H1 (cell line): ENCODE data around the gene TTC34. TPM values are rescaled to one million over a fixed set of nuclear protein-coding genes. Genes with fewer than 3 reads are reported as not detected.

Experiments used
- CTCF ChIA-PET: fragments of 300-600 bp; sonication (Branson Sonifier 250); formaldehyde crosslinking; loops from one replicate; lab custom pipeline; 2021; ENCODE audit not compliant: partially characterized antibody; lab: Charles Lee
- POLR2A ChIA-PET: fragments of 300-600 bp; sonication (Branson Sonifier 250); formaldehyde crosslinking; loops from one replicate; lab custom pipeline; 2021; ENCODE audit warnings: inconsistent platforms; ENCODE audit not compliant: partially characterized antibody; lab: Charles Lee
- DNase-seq, 2 experiments: peaks; one replicate each; pipeline versions ENCODE4 v3.0.0 to v3.0.0-alpha.2; 2010 to 2022; ENCODE audit warnings: low spot score in 2 of 2, low read depth in 1 of 2, mixed read lengths in 1 of 2
- FAIRE-seq: peaks from 2 replicates; lab custom pipeline; 2011; peaks lifted over from hg19 to GRCh38; lab: Jason Lieb, UNC
- H2AFZ ChIP-seq: 2 replicates; pipeline ENCODE4 v1.8.1; 2012; ENCODE audit warnings: low read length, inconsistent platforms
- H2AK5ac ChIP-seq: 2 replicates; pipeline ENCODE4 v1.6.1; 2013; ENCODE audit warnings: low read depth, low read length
- H2BK120ac ChIP-seq: replicated peaks from 2 replicates; pipeline ENCODE3; 2013; ENCODE audit warnings: low read depth, low read length, inconsistent platforms
- H2BK12ac ChIP-seq: 2 replicates; pipeline ENCODE4 v1.6.1; 2013; ENCODE audit warnings: low read depth, low read length
- H2BK15ac ChIP-seq: 2 replicates; pipeline ENCODE4 v1.6.1; 2013; ENCODE audit warnings: low read length
- H2BK20ac ChIP-seq: 2 replicates; pipeline ENCODE4 v1.6.1; 2013; ENCODE audit warnings: low read length
- H2BK5ac ChIP-seq: 2 replicates; pipeline ENCODE4 v1.6.1; 2013; ENCODE audit warnings: low read depth, low read length
- H3K14ac ChIP-seq: 2 replicates; pipeline ENCODE4 v1.6.1; 2013; ENCODE audit warnings: inconsistent platforms; ENCODE audit not compliant: insufficient read length
- H3K18ac ChIP-seq: 2 replicates; pipeline ENCODE4 v1.6.1; 2013; ENCODE audit warnings: low read length; ENCODE audit errors: extremely low read depth
- H3K23ac ChIP-seq: 2 replicates; pipeline ENCODE4 v1.6.1; 2013; ENCODE audit warnings: inconsistent platforms; ENCODE audit not compliant: insufficient read length
- H3K23me2 ChIP-seq: 2 replicates; pipeline ENCODE4 v1.6.1; 2013; ENCODE audit warnings: low read depth, low read length
- H3K27ac ChIP-seq: 2 replicates; pipeline ENCODE4 v1.6.1; 2011; ENCODE audit warnings: low read depth, low read length, inconsistent platforms
- H3K27me3 ChIP-seq, 4 experiments: replicated peaks in 1 of 4; 1 replicate in 1 of 4; 2 replicates in 3 of 4; pipeline versions ENCODE4 v1.6.1 to v1.8.1; 2011 to 2013; ENCODE audit warnings: low read length in 3 of 4, mild to moderate bottlenecking in 3 of 4, inconsistent platforms in 2 of 4, mixed read lengths in 2 of 4, moderate library complexity in 1 of 4; ENCODE audit not compliant: control insufficient read depth in 3 of 4, insufficient read depth in 3 of 4; ENCODE audit errors: extremely low read depth in 1 of 4
- H3K36me3 ChIP-seq, 4 experiments: 2 replicates each; pipeline versions ENCODE4 v1.6.1 to v1.8.1; 2011 to 2013; ENCODE audit warnings: mild to moderate bottlenecking in 4 of 4, low read length in 3 of 4, moderate library complexity in 2 of 4, control low read depth in 1 of 4, inconsistent platforms in 1 of 4; ENCODE audit not compliant: insufficient read depth in 4 of 4, control insufficient read depth in 2 of 4
- H3K4ac ChIP-seq: replicated peaks from 2 replicates; pipeline ENCODE3; 2013; ENCODE audit warnings: low read length, low read depth, mixed read lengths, inconsistent platforms; ENCODE audit not compliant: insufficient read length
- H3K4me1 ChIP-seq, 4 experiments: replicated peaks in 1 of 4; 1 replicate in 1 of 4; 2 replicates in 3 of 4; pipeline versions ENCODE4 v1.6.1 to v1.8.1; 2011 to 2013; ENCODE audit warnings: low read length in 3 of 4, inconsistent platforms in 2 of 4, mixed read lengths in 1 of 4; ENCODE audit not compliant: insufficient read depth in 4 of 4, control insufficient read depth in 3 of 4
- H3K4me2 ChIP-seq, 2 experiments: 2 replicates each; pipeline versions ENCODE4 v1.6.1 to v1.8.1; 2011 to 2013; ENCODE audit warnings: low read depth in 2 of 2, low read length in 2 of 2, control low read depth in 1 of 2, inconsistent platforms in 1 of 2, mild to moderate bottlenecking in 1 of 2; ENCODE audit not compliant: insufficient read depth in 1 of 2
- H3K4me3 ChIP-seq, 4 experiments: fragments of 200-600, 300-600 bp in 1 of 4; sonication (generic), shearing (Covaris generic), sonication (Bioruptor Twin) in 1 of 4; 2 replicates each; pipeline versions ENCODE4 v1.5.1 to v1.8.1; 2011 to 2016; ENCODE audit warnings: low read length in 4 of 4, low read depth in 3 of 4, control low read depth in 2 of 4, inconsistent platforms in 2 of 4, mild to moderate bottlenecking in 2 of 4, mixed read lengths in 1 of 4, moderate library complexity in 1 of 4; ENCODE audit not compliant: insufficient read depth in 2 of 4; ENCODE audit errors: extremely low read depth in 1 of 4
- H3K56ac ChIP-seq: replicated peaks from 2 replicates; pipeline ENCODE3; 2013; ENCODE audit warnings: low read depth, mild to moderate bottlenecking, mixed read lengths, low read length, inconsistent platforms; ENCODE audit not compliant: insufficient read length
- H3K79me1 ChIP-seq: 2 replicates; pipeline ENCODE4 v1.6.1; 2013; ENCODE audit warnings: low read depth, low read length, control low read depth
- H3K79me2 ChIP-seq, 2 experiments: 2 replicates each; pipeline versions ENCODE4 v1.6.1 to v1.8.1; 2012 to 2013; ENCODE audit warnings: low read length in 2 of 2, mild to moderate bottlenecking in 2 of 2, inconsistent platforms in 1 of 2; ENCODE audit not compliant: insufficient read depth in 2 of 2, control insufficient read depth in 1 of 2
- H3K9ac ChIP-seq, 4 experiments: replicated peaks in 1 of 4; 1 replicate in 1 of 4; 2 replicates in 3 of 4; pipeline versions ENCODE4 v1.6.1 to v1.8.1; 2011 to 2013; ENCODE audit warnings: low read depth in 3 of 4, low read length in 3 of 4, control low read depth in 2 of 4, mild to moderate bottlenecking in 2 of 4, moderate library complexity in 2 of 4, inconsistent platforms in 1 of 4; ENCODE audit errors: extremely low read depth in 1 of 4
- H3K9me3 ChIP-seq, 2 experiments: 2 replicates each; pipeline versions ENCODE4 v1.6.1 to v1.8.1; 2012 to 2013; ENCODE audit warnings: mild to moderate bottlenecking in 2 of 2, moderate library complexity in 2 of 2, control low read depth in 1 of 2, inconsistent platforms in 1 of 2, low read depth in 1 of 2, low read length in 1 of 2, mixed read lengths in 1 of 2; ENCODE audit not compliant: insufficient read depth in 2 of 2
- H4K20me1 ChIP-seq, 2 experiments: replicated peaks in 1 of 2; 2 replicates each; pipeline versions ENCODE3 to v1.8.1; 2011 to 2013; ENCODE audit warnings: inconsistent platforms in 2 of 2, low read length in 2 of 2, mild to moderate bottlenecking in 1 of 2; ENCODE audit not compliant: insufficient read depth in 2 of 2, control insufficient read depth in 1 of 2
- H4K5ac ChIP-seq: 2 replicates; pipeline ENCODE4 v1.6.1; 2013; ENCODE audit warnings: low read length, low read depth, mixed read lengths, inconsistent platforms; ENCODE audit not compliant: insufficient read length
- H4K8ac ChIP-seq: 2 replicates; pipeline ENCODE4 v1.8.0; 2013; ENCODE audit warnings: mild to moderate bottlenecking, moderate library complexity, low read length, inconsistent platforms; ENCODE audit not compliant: insufficient read depth; ENCODE audit errors: extremely low read depth
- H4K91ac ChIP-seq: replicated peaks from 2 replicates; pipeline ENCODE3; 2013; ENCODE audit warnings: low read length, mixed read lengths, inconsistent platforms; ENCODE audit not compliant: insufficient read length
- EZH2 ChIP-seq: fragments of 200-600 bp; sonication (generic); IDR thresholded peaks from 2 replicates; pipeline ENCODE4 v1.7.1; 2012; ENCODE audit warnings: low read depth, mild to moderate bottlenecking, moderate library complexity, low read length, inconsistent platforms; ENCODE audit not compliant: severe bottlenecking
- GABPA ChIP-seq: IDR thresholded peaks from 2 replicates; pipeline ENCODE4 v1.6.1; 2011; ENCODE audit warnings: mild to moderate bottlenecking, low read length, moderate library complexity, borderline replicate concordance; ENCODE audit not compliant: insufficient read depth
- MAFK ChIP-seq: IDR thresholded peaks from 2 replicates; pipeline ENCODE4 v1.6.1; 2012; ENCODE audit warnings: low read depth, mild to moderate bottlenecking, improper control_type of control experiment, low read length
- POLR2AphosphoS5 ChIP-seq: IDR thresholded peaks from 2 replicates; pipeline ENCODE4 v1.6.1; 2011; ENCODE audit warnings: low read depth, low read length
- RXRA ChIP-seq: IDR thresholded peaks from 2 replicates; pipeline ENCODE4 v1.6.1; 2011; ENCODE audit warnings: low read depth, mild to moderate bottlenecking, low read length, moderate library complexity; ENCODE audit not compliant: insufficient read depth
- TCF12 ChIP-seq: IDR thresholded peaks from 2 replicates; pipeline ENCODE4 v1.6.1; 2011; ENCODE audit warnings: low read depth, mild to moderate bottlenecking, low read length
- WGBS, 2 experiments: shearing (Covaris generic) in 1 of 2; methylation state at CpG; one replicate each; pipeline versions ENCODE4 v1.1.6 to v1.1.7; 2013 to 2015; ENCODE audit warnings: low lambda C conversion rate in 2 of 2, mixed read lengths in 2 of 2, inconsistent platforms in 1 of 2, low coverage in 1 of 2, missing lambda C conversion rate in 1 of 2; ENCODE audit not compliant: insufficient replicate concordance in 2 of 2, insufficient coverage in 1 of 2, insufficient read length in 1 of 2; ENCODE audit errors: extremely low coverage in 1 of 2, missing lambda C conversion rate in 1 of 2; 5-methylcytosine and 5-hydroxymethylcytosine counted together
- polyA plus RNA-seq, 7 experiments: library from polyadenylated mRNA; depleted of rRNA in 3 of 7; stranded (reverse) in 5 of 7; unstranded in 2 of 7; fragments of >200 nt in 5 of 7; fragments of 200-250 nt in 2 of 7; gene quantifications; 1 replicate in 5 of 7; 2 replicates in 1 of 7; 4 replicates in 1 of 7; pipeline versions ENCODE4 v1.2.1 to v1.2.3, GENCODE V29; 2011 to 2013; ENCODE audit warnings: missing spikeins in 2 of 7, mixed read lengths in 2 of 7
- total RNA-seq: library from RNA; stranded (reverse); fragmentation: NEBNext Ultra II Directional; extraction: Animal tissue kit (Norgen Biotek cat#: 25700); gene quantifications from 2 replicates; pipeline ENCODE4 v1.2.1, GENCODE V29; 2021
- TF ChIP-seq, protein P1 (sequence below): IDR thresholded peaks from 2 replicates; pipeline ENCODE4 v1.6.1; 2012; ENCODE audit warnings: inconsistent platforms

TTC34 gene
- total and polyA plus RNA-seq, 2 of the 8 experiments (the other 6 are each of a cell fraction or from before 2014, with no cell fraction given): 0.23 to 0.50 TPM

DNA sequence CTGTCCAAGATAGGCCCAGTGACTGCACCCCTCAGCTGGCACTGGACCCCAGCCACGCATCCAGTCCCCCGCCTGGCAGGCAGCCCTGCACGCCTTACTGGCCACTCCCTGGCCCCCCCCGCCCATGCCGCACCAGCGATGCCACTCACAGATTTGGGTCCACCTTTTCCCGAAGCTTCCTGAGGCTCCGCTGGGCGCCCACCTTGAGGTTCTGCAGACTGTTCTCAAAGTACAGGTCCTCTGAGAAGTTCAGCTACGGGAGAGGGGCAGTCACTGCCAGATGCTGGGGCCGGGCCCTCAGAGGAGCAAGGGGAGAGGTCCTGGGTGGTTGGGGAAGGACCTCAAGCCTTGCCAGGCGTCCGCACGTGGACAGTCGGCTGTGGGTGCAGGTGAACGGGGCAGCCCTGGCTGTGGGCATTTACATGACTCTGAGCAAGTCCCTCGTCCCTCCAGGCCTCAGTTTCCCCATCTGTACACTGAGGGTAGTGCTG is 206.8 kb downstream of the TTC34 start:
- H3K14ac ChIP-seq: no peak overlapping the region
- H3K36me3 ChIP-seq: peaks cover 0 to 4% (median 0%) of the 10 kb centered on the region in 4 experiments; a peak in 1 of 8 replicates
- no peak overlapping the region for H2BK20ac ChIP-seq
- no peak overlapping the region for H2BK15ac ChIP-seq
- H4K91ac ChIP-seq: no peak overlapping the region
- H3K23ac ChIP-seq: no peak overlapping the region
- H2BK120ac ChIP-seq: no peak overlapping the region
- peaks cover 0 to 12% of the 10 kb centered on the region in 2 experiments; a peak in 2 of 4 replicates for H3K9me3 ChIP-seq
- TF ChIP-seq GABPA (no peak), MAFK (no peak), RXRA (no peak), POLR2AphosphoS5 (no peak), EZH2 (no peak), TCF12 (no peak)
- TF ChIP-seq, protein P1, sequence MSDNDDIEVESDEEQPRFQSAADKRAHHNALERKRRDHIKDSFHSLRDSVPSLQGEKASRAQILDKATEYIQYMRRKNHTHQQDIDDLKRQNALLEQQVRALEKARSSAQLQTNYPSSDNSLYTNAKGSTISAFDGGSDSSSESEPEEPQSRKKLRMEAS: no peak
- POLR2A ChIA-PET: no interaction called here
- H3K4me3 ChIP-seq: no peak overlapping the region
- no peak overlapping the region for H2AK5ac ChIP-seq
- CTCF ChIA-PET: no interaction called here
- no peaks in the 10 kb centered on the region for H3K23me2 ChIP-seq
- FAIRE-seq (no peak), DNase-seq (no peak)
- H3K79me1 ChIP-seq: no peaks in the 10 kb centered on the region
- H4K5ac ChIP-seq: no peak overlapping the region
- no peak overlapping the region for H3K4me2 ChIP-seq
- no peak overlapping the region for H3K56ac ChIP-seq
- no peaks in the 10 kb centered on the region for H3K27me3 ChIP-seq
- H3K79me2 ChIP-seq: no peaks in the 10 kb centered on the region
- H4K8ac ChIP-seq: no peak overlapping the region
- no peaks in the 10 kb centered on the region for H3K4me1 ChIP-seq
- H2BK5ac ChIP-seq: no peak overlapping the region
- H3K9ac ChIP-seq: no peak overlapping the region
- no peak overlapping the region for H2AFZ ChIP-seq
- WGBS, 2 experiments: 90% methylated on average over 12 of the region's 17 CpGs; no CpG with 5 or more reads in 1 of the 2 experiments
- no peak overlapping the region for H3K18ac ChIP-seq
- no peaks in the 10 kb centered on the region for H4K20me1 ChIP-seq
- no peak overlapping the region for H3K4ac ChIP-seq
- H2BK12ac ChIP-seq: no peak overlapping the region
- H3K27ac ChIP-seq: no peak overlapping the region
